Activated gamma-delta T cell treated with Interleukin-2 at 50 U/mL for 16 hours (primary cell): Measurements from ENCODE around the gene NRF1.

Experiments used
- DNase-seq: peaks from one replicate; pipeline ENCODE4 v3.0.0-alpha.2; 2020

NRF1 gene

DNA sequence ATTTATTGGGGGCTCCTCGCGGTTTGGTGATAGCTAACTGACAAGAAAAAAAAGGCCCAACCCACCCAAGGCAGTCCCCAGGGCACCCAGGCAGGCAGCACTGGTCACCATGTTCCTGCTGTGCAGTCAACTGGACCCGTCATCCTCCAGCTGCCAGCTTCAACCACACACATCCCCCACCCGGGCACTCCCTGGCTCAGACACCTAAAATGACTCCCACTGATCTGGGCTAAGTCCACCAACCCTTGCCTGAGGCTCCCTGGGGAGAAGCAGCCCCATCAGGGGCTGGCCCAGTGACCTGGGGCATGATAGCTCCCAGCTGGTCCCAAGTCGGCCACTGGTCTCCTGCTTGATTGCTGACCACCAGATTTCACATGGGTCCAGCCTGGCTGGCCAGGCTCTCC is 161.8 kb downstream of the NRF1 start:
- no peak for DNase-seq

DNA sequence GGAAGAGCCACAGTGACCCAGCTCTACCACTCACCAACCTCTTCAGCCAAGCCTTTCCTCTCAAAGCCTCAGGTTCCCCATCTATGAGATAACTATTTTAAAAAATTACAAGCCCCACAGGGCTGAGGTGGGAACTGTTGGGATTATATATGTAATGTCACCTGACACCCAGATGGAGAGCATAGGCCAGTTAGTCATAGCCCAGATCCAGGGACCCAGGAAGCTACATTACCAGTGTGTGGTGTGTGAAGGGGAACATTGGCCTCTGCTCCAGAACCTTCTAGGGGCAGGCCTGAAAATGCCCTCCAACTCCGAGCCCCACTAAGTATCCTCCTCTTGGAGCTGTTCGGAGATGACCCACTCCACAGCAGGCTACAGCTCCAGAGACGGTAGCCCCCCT is 162.4 kb downstream of the NRF1 start:
- DNase-seq: no peak

GRCh38 chr7:129774359-129774758 is 162.8 kb downstream of the NRF1 start:
- no peak for DNase-seq

DNA sequence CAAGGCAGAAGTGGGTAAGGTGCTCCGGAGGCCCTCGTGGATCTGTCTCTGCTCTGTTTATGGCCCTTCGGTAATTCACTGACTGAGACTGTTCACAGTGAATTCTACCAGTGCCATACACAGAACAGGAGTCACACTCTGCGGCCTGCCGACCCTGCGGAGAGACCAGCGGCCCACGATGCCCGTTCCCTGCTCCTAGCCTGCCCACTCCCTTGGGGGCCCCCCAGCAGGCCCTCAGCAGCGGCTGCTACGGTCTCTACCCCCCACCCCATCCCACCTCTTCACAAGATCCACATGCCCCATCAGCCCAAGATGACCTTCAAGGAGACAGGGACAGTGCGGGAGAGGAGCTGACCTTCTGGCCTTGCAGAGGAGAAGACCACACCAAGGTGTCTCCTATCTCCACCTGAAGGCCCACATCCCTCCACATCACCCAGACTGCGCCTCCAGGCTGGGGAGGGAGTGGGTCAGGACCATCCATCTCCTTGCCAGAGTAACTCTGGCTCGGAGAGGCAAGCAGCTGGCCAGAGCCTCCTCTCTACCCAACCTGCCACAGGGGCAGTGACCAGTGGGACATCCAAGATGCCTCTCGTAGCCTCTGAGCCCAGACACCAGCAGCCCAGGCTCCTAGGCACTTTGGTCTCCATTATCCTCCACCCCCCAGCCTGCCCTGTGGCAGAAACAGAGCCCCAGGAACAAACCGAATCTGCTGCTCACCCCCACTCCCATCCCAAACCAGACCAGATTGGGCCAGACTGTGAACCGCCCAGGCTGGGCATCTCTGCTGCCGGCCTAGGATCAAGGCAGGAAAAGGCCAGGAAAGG is 163.6 kb downstream of the NRF1 start:
- no peak for DNase-seq

DNA sequence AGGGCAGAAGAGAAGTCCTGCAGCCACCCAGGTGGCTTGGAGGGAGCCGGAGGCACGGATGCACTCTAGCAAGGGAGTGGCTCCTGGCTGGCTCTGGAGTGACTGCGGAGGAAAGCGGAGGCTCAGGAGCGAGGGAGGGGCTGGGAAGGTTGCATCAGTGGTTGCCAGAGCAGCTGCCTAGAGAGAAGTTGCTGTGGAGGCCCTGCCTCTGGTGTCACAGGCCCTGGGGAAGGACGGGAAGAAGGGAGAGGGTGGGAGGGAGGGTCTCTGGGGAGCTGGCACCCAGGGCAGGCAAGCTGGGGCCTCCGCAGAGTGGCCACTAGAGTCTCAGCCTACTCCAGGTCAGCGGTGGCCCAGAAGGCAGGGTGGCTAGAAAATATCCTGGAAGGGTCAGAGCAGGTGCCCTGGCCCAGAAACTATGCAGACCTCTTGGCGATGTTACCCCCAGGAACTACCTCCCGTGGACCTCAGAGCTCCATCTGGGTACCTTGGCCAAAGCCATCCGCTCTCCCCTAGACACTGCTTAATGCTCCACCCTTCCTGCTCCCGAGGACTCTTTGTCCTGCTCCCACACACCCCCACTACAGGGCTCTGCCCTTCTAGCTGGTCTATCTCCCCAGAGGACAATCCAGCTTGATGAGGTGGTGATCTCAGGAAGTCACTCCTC is 164.3 kb downstream of the NRF1 start:
- DNase-seq: no peak

DNA sequence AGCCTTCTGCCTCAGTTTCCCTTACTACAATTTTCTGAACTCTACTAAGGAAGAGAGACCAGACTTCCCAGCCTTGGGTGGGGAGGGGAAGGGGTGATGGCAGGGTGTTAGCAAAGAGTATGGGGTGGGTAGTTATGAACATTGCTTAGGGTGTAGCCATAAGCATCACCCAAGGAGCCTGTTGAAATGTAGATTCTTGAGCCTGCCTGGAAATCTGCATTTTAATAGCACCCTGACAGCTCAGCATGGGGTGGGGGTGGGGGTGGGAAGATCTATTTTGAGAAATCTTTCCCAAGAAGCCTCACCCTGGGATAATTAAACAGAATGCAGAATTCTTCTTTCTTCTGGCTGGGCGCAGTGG is 164.8 kb downstream of the NRF1 start:
- no peak for DNase-seq

DNA sequence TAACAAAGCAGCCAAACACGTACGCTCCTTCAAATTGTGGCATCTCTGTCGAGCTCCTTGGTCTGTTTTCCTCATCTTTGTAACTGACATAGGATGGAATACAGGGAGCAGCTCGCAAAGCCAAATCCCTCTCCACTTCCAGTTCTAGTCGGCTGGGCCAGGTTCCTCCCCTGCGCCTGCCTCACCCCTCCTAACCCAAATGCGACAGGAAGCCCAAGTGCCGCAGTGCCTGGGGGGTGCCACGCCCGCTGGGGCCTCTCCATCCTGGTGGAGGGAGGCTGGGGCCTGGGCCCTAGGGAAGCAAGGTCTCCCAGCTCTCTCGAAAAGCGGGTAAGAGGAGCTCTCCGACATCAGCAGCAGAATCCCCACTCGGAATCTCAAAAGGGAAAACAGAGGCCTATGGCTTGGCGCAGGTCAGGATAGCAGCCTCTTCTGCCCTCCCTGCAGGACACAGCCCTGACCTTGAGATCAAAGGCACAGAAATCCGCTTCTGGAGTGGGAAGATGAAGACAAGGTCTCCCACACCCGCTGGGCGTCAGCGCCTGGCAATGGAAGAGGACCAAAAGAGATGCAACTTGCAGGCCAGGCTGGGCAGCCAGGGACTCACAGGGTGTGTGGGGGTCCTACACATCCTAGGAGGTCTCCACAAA is 165.8 kb downstream of the NRF1 start:
- no peak for DNase-seq

- DNase-seq: no peak
Measured at GRCh38 chr7:129777993-129778769, 166.7 kb downstream of the NRF1 start.

- no peak for DNase-seq
Measured at GRCh38 chr7:129778770-129779601, 167.5 kb downstream of the NRF1 start.

- no peak for DNase-seq
Measured at GRCh38 chr7:129779602-129780256, 168.2 kb downstream of the NRF1 start.

- peak; percentile 55 for DNase-seq
Measured at GRCh38 chr7:129780257-129780973, 168.9 kb downstream of the NRF1 start.

DNA sequence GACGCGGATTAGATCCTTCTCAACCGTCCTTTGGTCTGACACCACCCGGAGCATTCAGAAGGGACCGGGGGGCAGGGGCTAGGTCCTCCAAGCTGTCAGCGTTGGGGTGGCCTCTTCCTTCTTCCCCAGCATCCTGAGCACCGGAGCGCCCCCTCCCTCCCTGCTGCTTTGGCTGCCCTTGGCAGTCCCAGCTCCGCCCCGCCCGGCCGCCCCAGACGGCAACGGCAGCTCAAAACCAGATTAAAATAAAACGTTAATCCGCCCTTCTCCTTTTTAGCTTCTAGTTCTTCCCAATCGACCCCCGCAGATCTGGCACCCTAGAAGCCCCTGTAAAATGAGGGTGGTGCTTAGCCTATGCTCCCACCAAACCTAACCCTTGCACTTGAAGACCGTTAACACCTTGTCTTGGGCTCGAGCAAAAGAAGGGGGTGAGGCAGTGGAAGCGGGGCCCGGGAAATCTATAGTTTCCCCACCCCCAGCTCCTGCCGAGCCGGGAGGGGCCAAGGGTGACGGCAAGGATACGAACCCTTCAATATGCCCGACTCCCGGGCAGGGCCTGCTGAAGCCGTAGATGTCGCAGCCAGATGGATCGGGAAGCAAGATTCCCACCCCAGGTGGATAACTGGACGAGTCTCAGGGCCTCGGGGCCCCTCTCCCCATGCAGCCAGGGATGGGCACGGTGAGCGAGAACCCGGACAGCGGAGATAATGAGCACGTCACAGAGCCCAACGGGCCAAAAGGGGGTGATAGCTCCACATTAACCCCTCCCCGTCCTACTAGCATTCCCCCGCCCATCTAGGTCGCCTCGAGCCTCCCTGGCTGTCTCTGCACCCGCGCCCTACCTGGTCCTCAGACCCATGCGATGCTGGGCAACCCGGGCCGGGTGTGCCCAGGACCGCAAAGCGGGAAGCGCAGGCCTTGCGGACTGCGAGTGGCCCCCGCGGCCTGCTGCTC is 169.7 kb downstream of the NRF1 start:
- DNase-seq: no peak

DNA sequence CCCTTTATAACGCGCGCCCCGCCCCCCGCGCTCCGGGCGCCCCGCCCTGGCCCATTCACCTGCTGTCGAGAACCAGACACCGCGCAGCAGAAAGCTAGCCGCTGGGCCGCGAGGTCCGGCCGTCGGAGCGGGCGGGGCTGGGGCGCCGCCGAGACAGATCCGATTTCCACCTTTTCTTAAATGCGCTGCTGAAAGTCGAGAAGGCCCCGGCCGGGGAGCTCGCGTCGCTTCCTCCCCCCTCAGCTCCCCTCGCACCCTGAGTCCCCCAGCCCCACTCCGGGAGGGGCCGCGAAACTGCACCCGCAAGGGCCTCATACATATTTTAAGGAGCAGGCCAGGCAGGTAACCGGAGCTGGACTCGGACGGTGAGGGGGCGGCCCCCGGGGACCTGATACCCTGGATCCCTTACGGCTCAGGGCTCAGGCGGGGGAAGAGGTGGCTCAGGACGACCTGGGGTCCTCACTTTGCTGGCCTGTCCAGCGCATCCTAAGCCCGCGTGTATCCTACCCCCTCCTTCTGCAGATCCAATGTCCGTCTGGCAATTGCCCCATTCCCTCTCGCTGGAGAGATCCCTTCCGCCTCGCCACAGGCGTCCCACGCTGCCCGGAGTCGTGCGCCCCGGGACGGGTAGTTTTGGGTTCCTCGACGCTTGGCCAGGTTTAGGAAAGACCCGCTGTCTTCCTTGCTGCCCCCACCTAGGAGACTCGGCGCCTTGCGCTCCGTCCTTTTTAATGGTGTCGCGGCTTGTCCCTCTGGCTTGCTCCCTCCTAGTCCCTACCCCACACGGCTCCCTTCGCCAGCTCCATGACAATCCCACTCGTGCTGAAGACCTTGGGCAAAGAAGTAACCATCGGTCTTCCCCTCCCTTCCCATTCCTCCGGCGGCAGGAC is 170.7 kb downstream of the NRF1 start:
- no peak for DNase-seq

GRCh38 chr7:129782818-129783583 is 171.5 kb downstream of the NRF1 start:
- DNase-seq: no peak

DNA sequence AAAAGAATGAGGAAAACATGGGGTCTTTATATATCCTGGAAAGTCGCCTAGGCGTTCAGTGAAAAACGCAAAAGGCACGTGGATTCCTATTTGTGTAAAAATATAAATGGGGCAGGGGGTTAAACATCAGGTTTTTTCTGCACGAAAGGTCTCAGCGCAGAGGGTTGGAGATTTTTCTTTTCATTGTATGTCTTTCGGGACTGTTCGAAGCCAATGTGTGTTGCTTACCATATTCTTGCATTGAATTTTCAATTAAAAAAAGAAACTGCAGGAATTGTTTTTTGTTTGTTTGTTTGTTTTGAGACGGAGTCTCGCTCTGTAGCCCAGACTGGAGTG is 172.0 kb downstream of the NRF1 start:
- DNase-seq: no peak

DNA sequence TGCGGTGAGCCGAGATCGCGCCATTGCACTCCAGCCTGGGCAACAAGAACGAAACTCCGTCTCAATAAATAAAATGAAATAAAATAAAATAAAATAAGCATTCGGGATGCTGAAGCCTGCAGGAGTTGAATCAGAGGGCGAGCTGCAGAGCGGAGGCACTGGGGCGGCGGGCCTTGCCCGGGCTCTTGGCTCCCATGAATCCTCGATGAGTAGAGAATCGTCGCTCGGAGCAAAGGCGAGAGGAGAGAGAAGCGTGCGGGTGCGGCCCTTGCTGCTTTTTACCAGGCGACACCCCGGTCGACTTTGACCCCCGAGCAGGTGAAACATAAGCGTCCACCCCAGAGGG is 172.9 kb downstream of the NRF1 start:
- no peak for DNase-seq

- no peak for DNase-seq
Measured at GRCh38 chr7:129784783-129785684, 173.5 kb downstream of the NRF1 start.
